Stimulated activated CD8-positive, alpha-beta memory T cell treated with anti-CD3 and anti-CD28 coated beads, Interleukin-4, amount 100 ng/mL, for 4 hours (primary cell): ENCODE results near the gene GPX2.

Experiments used
- DNase-seq, 2 donors: peaks; one replicate each; pipeline ENCODE4 v3.0.0-alpha.2; 2020; ENCODE audit warnings: low read depth in 2 of 2, low spot score in 1 of 2

GPX2 gene

GRCh38 chr14:64942531-64943111, at the start of gene GPX2:
Gene GPX2, minus strand, starts transcription at chr14:64942745. Its CDS starts 19 bp downstream, at chr14:64942726.
- DNase-seq = no peak

GRCh38 chr14:64990939-64991338, 48.4 kb upstream of the GPX2 start:
- DNase-seq = no peak

GRCh38 chr14:64990296-64990695, 47.8 kb upstream of the GPX2 start:
- no peak for DNase-seq

- DNase-seq = no peak
These were observed 44.9 kb upstream of the GPX2 start for GRCh38 chr14:64987438-64987767.

- DNase-seq = peak; percentile 81 to 83
These were observed 44.3 kb upstream of the GPX2 start, which contains the start of gene FNTB for GRCh38 chr14:64986648-64987437. Gene FNTB, plus strand, starts transcription at chr14:64986895. Its CDS starts 59 bp downstream, at chr14:64986954.

GRCh38 chr14:64983439-64984310, 41.1 kb upstream of the GPX2 start:
- no peak for DNase-seq

- no peak for DNase-seq
These were observed 37.0 kb upstream of the GPX2 start for GRCh38 chr14:64979336-64980074.

GRCh38 chr14:64974563-64974962, 32.0 kb upstream of the GPX2 start:
- DNase-seq = no peak

- no peak for DNase-seq
These were observed 31.3 kb upstream of the GPX2 start for GRCh38 chr14:64973826-64974225.

- no peak for DNase-seq
These were observed 30.5 kb upstream of the GPX2 start for GRCh38 chr14:64973026-64973442.

GRCh38 chr14:64971943-64972791, 29.6 kb upstream of the GPX2 start, which contains the start of gene RAB15:
Gene RAB15, minus strand, starts transcription at chr14:64972336. Its CDS starts 260 bp downstream, at chr14:64972076.
- peak in 1 of 2 donors; percentile 16 for DNase-seq

- DNase-seq = no peak
These were observed 29.0 kb upstream of the GPX2 start for GRCh38 chr14:64971491-64971942.

- DNase-seq = no peak
These were observed 28.4 kb upstream of the GPX2 start for GRCh38 chr14:64970776-64971477.

- DNase-seq = no peak
These were observed 27.5 kb upstream of the GPX2 start for GRCh38 chr14:64970041-64970440.

GRCh38 chr14:64968651-64969050, 26.1 kb upstream of the GPX2 start:
- no peak for DNase-seq

- DNase-seq = no peak
These were observed 25.6 kb upstream of the GPX2 start for GRCh38 chr14:64968167-64968566.

- no peak for DNase-seq
These were observed 24.4 kb upstream of the GPX2 start for GRCh38 chr14:64966976-64967375.

- DNase-seq = no peak
These were observed 22.9 kb upstream of the GPX2 start for GRCh38 chr14:64965356-64966000.

GRCh38 chr14:64963611-64964010, 21.1 kb upstream of the GPX2 start:
- DNase-seq = no peak
